ENCODE measurements around the gene ZNF429.
"Not testable (repeated sequence)": the region's sequence is repeated elsewhere in the genome, so short reads cannot be mapped to it uniquely, and the experiment has no call there.

ZNF429 gene

DNA sequence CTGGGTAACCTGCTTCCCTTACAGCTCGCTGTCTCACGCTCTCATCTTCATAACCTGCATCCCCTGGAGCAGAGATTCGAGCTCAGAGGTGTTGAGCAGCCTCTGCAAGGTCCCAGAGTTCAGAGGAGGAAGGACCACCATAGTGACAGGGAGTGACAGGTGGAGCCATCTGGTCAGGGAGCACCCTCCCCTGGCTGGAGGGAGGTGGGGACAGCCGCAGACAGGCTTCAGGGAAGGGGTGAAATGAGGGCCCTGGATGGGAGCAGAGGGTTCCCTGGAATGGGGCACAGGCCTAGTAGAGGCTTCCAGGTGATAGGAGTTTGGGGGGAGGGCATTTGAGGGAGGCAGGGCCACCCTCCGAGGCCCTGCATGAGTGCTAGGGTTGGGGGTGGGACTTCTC lies 82.1 kb downstream of the ZNF429 start:
- DNase-seq (ENCODE audit: low spot score in 2 of 2) = no peak
- no peaks in the 10 kb centered on the region for H3K9me3 ChIP-seq

DNA sequence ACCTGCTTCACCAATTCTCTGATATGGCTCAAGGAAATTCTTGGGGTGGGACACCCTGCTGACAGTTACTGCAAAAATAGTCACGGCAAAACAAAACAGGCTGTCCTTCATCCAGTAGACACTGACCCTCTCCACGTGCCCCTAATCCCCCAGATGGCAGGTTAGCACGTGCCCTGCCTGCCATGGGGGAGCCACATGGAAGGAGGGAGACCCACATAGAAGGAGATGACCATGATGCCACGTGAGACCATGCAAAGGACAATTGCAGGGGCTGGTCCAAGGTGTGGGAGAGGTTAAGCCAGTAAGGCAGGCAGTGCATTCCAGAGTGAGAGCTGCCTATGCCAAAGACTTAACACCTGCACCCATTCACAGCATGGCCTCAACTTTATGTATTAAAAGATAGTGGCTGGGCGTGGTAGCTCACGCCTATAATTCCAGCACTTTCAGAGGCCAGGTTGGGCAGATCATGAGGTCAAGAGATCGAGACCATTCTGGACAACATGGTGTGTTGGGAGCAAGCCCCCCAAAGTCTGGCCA lies 82.7 kb downstream of the ZNF429 start:
- H3K9me3 ChIP-seq = no peaks in the 10 kb centered on the region
- in situ Hi-C loops (cut with MboI; ENCODE audit: low sequenced_read_pairs) = no loop called here
- H3K4me3 ChIP-seq = no peak overlapping the region
- no peak for DNase-seq (ENCODE audit: low spot score in 2 of 2)
- H3K36me3 ChIP-seq (replicated peaks) = no peaks in the 10 kb centered on the region
- H3K27me3 ChIP-seq (ENCODE audit: low read depth) = no peaks in the 10 kb centered on the region
- H3K4me1 ChIP-seq = no peaks in the 10 kb centered on the region

More for the DNA sequence above, 82.1 kb downstream of the ZNF429 start:
- Histone ChIP-seq H3K4me1 (no peaks in the 10 kb centered on the region), H3K27me3 (ENCODE audit: low read depth) (no peaks in the 10 kb centered on the region), H3K4me3 (no peak overlapping the region), H3K36me3 (replicated peaks) (no peaks in the 10 kb centered on the region)
- in situ Hi-C loops (cut with MboI; ENCODE audit: low sequenced_read_pairs) = no loop called here

DNA sequence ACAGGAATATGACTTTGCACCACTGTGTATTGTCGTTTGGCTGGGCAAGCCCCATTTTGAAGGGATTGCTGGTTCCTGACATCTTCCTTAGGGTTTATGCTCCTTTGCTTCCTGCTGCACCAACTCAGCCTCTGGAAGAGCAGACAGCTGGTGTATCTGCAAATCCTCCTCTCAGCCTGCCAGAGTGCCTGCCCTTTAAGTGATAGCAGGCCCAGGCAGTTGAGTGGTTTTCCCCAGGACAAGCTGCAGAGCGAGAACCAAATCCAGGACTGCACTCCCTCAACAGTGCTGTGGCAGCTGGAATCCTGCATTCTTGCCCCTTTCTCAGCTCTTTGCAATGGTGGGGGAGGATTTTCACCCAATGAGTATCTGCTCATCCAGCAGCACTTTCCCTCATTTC lies 85.5 kb downstream of the ZNF429 start:
- in situ Hi-C loops (cut with MboI; ENCODE audit: low sequenced_read_pairs) = no loop called here
- Histone ChIP-seq H3K4me3 (no peak overlapping the region), H3K9me3 (no peaks in the 10 kb centered on the region), H3K27me3 (ENCODE audit: low read depth) (no peaks in the 10 kb centered on the region), H3K4me1 (no peaks in the 10 kb centered on the region), H3K36me3 (replicated peaks) (no peaks in the 10 kb centered on the region)
- DNase-seq (ENCODE audit: low spot score in 2 of 2) = no peak

DNA sequence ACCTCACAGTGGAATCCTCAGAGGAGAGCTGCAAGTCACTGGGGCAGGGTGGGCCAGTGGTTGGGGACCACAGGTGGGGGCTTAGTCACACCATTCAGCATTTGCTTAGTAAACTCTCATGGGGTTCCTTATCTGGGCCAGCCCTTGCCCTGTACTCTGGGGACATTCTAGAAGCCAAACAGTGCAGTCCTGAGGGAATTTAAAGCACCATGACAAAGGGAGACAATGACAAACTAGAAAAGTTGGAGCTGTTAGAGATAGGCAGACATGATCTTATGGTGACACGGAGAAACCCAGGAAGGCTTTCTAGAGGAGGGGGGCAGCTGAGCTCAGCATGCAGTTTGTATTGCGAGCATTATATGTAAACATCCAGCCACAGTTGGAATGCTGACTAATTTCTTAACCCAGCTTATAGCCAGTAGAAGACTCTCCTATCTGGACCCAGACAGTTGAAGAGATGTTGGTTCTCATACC lies 87.6 kb downstream of the ZNF429 start:
- no peak for DNase-seq (ENCODE audit: low spot score in 2 of 2)
- H3K4me3 ChIP-seq = no peak overlapping the region
- no peaks in the 10 kb centered on the region for H3K36me3 ChIP-seq (replicated peaks)
- no peaks in the 10 kb centered on the region for H3K4me1 ChIP-seq
- in situ Hi-C loops (cut with MboI; ENCODE audit: low sequenced_read_pairs) = no loop called here
- no peaks in the 10 kb centered on the region for H3K9me3 ChIP-seq
- H3K27me3 ChIP-seq (ENCODE audit: low read depth) = no peaks in the 10 kb centered on the region

DNA sequence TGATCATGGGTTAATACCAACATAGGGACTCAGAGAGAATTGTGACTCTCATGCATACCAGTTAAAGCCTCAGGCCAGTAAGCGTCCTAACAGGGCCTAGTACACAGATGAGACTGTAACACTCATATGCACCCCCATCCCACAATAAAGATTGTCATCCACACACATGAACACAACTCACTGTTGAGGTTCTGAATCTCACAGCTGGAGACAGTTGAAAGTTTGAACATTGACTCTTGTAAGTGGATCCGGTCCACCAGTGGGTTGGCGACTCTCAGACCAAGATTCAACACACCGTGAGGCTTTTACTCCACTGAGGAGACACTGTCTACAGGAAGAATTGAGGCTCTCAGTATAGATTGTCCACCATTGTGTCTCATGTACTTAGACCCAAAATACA lies 88.1 kb downstream of the ZNF429 start:
- in situ Hi-C loops (cut with MboI; ENCODE audit: low sequenced_read_pairs) = no loop called here
- no peaks in the 10 kb centered on the region for H3K4me1 ChIP-seq
- no peaks in the 10 kb centered on the region for H3K9me3 ChIP-seq
- no peak overlapping the region for H3K4me3 ChIP-seq
- no peak for DNase-seq (ENCODE audit: low spot score in 2 of 2)
- no peaks in the 10 kb centered on the region for H3K27me3 ChIP-seq (ENCODE audit: low read depth)
- H3K36me3 ChIP-seq (replicated peaks) = no peaks in the 10 kb centered on the region

DNA sequence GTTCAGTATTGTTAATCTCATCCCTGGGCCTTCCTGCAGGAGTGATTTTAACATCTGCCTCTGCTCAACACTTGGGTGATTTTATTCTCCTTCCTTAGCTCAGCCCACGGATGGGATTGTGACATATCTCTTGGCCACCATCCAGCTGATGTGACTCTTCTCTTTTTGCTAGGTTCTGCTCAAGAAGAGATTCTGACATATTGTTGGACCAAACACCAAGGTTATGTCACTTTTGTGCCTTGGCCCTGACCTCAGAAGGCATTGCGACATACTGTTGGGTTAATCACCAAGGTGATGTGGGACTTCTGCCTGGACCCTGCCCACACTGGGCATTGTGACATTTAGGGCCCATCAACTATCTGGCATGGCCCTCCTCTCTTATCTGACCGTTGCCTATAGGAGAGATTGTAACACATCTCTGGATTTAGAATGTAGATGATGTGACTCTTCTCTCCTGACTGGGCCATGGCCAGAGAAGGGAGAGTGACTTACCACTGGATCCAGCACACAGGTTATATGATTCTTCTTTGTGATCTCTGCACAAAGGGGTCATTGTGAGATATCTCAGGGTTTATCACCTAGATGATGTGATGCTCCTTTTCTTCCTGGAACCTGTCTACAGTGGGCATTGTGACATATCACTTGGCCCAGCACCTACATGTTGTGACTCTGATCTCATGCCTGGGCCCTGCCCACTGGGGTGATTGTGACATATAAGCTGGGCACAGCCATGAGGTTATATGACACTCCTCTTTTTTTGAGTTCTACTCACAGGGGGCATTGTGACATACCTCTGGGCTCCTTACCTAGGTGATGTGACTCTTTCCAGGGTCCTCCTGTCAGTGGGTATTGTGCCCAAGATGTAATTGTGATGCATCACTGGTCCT lies 88.8 kb downstream of the ZNF429 start:
- in situ Hi-C loops (cut with MboI; ENCODE audit: low sequenced_read_pairs) = no loop called here
- no peaks in the 10 kb centered on the region for H3K4me1 ChIP-seq

DNA sequence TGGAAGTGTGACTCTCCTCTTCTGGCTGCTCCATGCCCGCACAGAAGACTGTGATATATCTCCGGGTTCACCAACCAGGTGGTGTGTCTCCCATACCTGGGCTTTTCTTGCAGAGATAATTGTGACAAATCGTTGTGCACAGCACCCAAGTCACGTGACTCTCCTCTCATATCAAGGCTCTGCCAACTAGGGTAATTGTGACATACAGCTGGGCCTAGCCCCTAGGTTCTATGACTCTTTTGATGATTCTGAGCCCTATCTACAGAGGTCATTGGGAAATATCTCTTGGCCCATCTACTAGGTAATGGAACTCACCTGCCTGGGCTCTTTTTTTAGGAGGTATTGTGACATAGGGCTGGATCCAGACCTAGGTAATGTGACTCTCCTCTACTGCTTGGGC lies 89.8 kb downstream of the ZNF429 start:
- no peaks in the 10 kb centered on the region for H3K4me1 ChIP-seq
- in situ Hi-C loops (cut with MboI; ENCODE audit: low sequenced_read_pairs) = no loop called here
- H3K27me3 ChIP-seq (ENCODE audit: low read depth) = no peaks in the 10 kb centered on the region
- DNase-seq (ENCODE audit: low spot score in 2 of 2) = no peak
- no peak overlapping the region for H3K4me3 ChIP-seq
- no peaks in the 10 kb centered on the region for H3K9me3 ChIP-seq
- no peaks in the 10 kb centered on the region for H3K36me3 ChIP-seq (replicated peaks)

More for the DNA sequence above, 88.8 kb downstream of the ZNF429 start:
- DNase-seq (ENCODE audit: low spot score in 2 of 2) = no peak
- no peaks in the 10 kb centered on the region for H3K9me3 ChIP-seq
- no peaks in the 10 kb centered on the region for H3K36me3 ChIP-seq (replicated peaks)
- H3K4me3 ChIP-seq = no peak overlapping the region
- H3K27me3 ChIP-seq (ENCODE audit: low read depth) = no peaks in the 10 kb centered on the region

DNA sequence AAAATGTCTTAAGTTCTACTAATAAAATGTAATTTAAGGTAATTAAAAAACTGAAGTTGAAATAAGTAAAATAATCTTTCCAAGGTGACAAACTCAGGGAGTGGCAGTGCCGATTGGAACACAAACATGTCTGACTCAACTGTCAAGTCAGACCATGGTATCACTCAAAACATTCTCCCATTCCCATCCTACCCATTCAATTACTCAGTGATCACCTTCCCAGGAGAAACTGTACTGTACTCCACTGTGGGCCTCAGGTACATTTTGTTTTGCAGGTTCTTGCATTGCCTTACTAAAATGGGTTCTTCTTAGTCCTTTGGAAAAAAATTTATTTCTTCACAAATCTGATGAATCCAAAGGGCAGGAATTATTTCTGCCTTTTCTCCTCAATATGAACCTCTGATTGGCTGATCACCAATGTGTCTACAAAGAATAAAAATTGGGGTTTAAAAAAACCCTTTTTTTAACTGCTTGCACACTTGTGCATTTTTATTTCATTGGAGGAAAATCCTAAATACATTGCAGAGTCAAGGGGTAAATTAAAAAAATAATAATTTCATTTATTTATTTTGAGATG lies 96.8 kb downstream of the ZNF429 start:
- no peak for DNase-seq (ENCODE audit: low spot score in 2 of 2)
- H3K4me1 ChIP-seq = no peaks in the 10 kb centered on the region
- H3K4me3 ChIP-seq = no peak overlapping the region
- H3K36me3 ChIP-seq (replicated peaks) = no peaks in the 10 kb centered on the region
- in situ Hi-C loops (cut with MboI; ENCODE audit: low sequenced_read_pairs) = no loop called here
- no peaks in the 10 kb centered on the region for H3K27me3 ChIP-seq (ENCODE audit: low read depth)
- H3K9me3 ChIP-seq = no peaks in the 10 kb centered on the region; the same call in 1 of the 2 replicates

DNA sequence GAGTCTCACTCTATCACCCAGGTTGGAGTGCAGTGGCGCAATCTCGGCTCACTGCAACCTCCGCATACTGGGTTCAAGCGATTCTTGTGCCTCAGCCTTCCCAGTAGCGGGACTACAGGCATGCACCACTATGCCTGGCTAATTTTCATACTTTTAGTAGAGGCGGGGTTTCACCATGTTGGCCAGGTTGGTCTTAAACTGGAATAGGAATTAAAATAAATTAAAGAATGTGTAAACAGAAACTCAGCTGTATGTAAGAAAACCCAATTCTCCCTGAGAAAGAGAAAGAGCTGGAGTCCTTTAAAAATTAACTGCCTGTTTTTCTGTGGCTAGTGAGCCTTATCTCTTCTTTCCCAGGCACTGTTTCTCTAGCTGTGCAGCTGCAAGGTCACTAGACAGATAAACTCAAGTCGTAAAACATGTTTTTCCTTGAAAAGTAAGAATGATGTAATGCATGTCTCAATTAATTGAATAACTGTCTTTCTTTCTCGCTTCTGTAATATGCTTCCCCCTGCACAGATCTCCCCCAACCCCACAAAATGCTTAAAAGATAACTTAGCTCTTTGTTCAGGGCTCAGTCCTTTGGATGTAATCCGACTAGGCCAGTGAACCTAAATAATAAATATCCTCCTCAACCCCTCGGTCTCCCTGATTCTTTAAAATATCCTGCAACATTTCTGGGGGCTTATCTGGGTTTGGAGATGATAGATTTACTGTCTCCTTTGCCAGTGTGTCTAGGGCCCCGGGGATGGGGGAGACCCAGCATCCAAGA lies 97.4 kb downstream of the ZNF429 start:
- H3K4me3 ChIP-seq; H3K27me3 ChIP-seq (ENCODE audit: low read depth); H3K9me3 ChIP-seq; H3K4me1 ChIP-seq; H3K36me3 ChIP-seq (replicated peaks); DNase-seq (ENCODE audit: low spot score in 2 of 2); in situ Hi-C loops (cut with MboI; ENCODE audit: low sequenced_read_pairs): not testable (repeated sequence)

DNA sequence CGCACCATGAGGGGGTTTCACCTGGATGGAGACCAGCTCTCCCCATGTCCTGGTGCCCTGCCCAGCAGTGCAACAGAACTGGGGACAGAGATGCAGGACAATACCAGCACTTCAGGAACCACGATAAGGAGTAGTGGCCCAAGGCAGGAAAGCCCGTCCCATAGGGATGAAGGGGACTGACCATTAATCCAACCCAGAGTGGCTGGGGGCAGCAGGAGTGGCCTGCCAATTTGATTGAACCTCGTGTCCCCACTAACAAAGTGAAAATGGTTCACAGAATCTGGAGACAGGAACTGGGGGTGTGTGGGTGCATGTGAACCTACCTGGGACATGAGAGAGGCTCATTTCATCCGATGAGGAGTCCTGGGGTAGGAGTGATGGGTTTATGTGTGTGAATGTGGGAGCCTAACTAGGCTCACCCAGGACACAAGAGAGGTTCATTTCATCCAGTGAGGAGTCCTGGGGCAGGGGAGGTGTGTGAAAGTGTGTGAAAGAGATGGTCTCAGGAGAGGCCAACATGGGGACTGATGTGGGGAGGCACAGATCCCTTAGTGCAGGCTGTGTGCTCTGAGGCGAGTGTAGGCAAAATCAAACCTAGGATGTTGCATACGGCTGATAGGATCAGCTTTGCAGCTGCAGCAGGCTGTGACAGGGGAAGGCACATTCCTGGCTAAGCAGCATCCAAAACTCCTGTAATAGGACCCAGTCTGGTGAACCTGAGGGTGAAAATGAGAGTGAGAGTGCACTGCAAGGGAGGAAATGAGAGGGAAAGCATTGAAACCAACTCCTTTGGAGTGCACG lies 98.2 kb downstream of the ZNF429 start:
- no peak for DNase-seq (ENCODE audit: low spot score in 2 of 2)
- in situ Hi-C loops (cut with MboI; ENCODE audit: low sequenced_read_pairs) = no loop called here
- no peak overlapping the region for H3K4me3 ChIP-seq

DNA sequence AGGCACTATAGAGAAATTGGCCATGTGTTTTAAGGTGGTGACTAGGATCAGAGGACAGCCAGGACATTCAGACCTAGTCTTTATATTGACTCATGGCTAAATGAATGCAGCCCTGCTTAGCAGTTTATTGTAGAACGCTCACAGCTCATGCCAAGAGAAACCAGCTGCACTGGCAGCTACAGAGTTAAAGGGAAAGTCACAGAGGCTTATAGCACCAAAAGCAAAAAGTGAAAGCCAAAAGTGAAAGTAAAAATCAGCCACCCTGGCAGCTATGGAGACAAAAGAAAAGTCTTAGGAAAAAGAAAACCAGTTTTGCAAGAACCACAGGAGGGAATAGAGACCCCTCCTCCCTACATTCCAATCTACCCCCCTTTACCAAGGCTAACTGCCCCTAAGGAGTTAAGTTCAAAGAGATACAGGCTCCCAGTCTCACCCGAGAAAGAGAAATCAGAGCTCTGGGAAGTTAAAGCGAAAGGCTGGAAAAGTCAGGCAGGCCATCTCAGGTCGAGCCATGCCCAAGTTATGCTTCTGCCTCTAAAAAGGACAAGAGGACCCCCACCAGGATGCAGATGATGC lies 99.0 kb downstream of the ZNF429 start:
- H3K4me1 ChIP-seq = no peaks in the 10 kb centered on the region
- H3K9me3 ChIP-seq = no peaks in the 10 kb centered on the region; the same call in 1 of the 2 replicates
- H3K4me3 ChIP-seq = no peak overlapping the region
- no peak for DNase-seq (ENCODE audit: low spot score in 2 of 2)
- in situ Hi-C loops (cut with MboI; ENCODE audit: low sequenced_read_pairs) = no loop called here
- no peaks in the 10 kb centered on the region for H3K36me3 ChIP-seq (replicated peaks)
- no peaks in the 10 kb centered on the region for H3K27me3 ChIP-seq (ENCODE audit: low read depth)

More for the DNA sequence above, 98.2 kb downstream of the ZNF429 start:
- no peaks in the 10 kb centered on the region for H3K36me3 ChIP-seq (replicated peaks)
- H3K27me3 ChIP-seq (ENCODE audit: low read depth) = no peaks in the 10 kb centered on the region
- H3K9me3 ChIP-seq = no peaks in the 10 kb centered on the region; the same call in 1 of the 2 replicates
- no peaks in the 10 kb centered on the region for H3K4me1 ChIP-seq

Measured in HAP-1 (cell line).